SU-DHL-6 (cell line): ENCODE results near the gene MOGAT3.

ENCODE experiments used
- H2AFZ ChIP-seq: fragments of 200-600 bp; sonication (generic); 2 replicates; pipeline ENCODE4 v1.6.1; 2014; ENCODE audit warnings: low read depth, mild to moderate bottlenecking, moderate library complexity, mixed read lengths, antibody characterized with exemption, low read length; ENCODE audit not compliant: severe bottlenecking
- H3F3A ChIP-seq: fragments of 200-600 bp; shearing (Covaris generic); 2 replicates; pipeline ENCODE4 v1.6.0; 2016; ENCODE audit warnings: antibody characterized with exemption, mild to moderate bottlenecking; ENCODE audit not compliant: insufficient read depth
- H3K27ac ChIP-seq: fragments of 200-600 bp; sonication (generic); 2 replicates; pipeline ENCODE4 v1.5.1; 2016; ENCODE audit warnings: low read depth, mild to moderate bottlenecking, low read length, moderate library complexity, mixed read lengths
- H3K27me3 ChIP-seq: fragments of 200-600 bp; sonication (generic), shearing (Covaris generic); 2 replicates; pipeline ENCODE4 v1.6.0; 2014; ENCODE audit warnings: mild to moderate bottlenecking, low read length
- H3K36me3 ChIP-seq: fragments of 200-600 bp; sonication (generic); 2 replicates; pipeline ENCODE4 v1.6.1; 2014; ENCODE audit warnings: mild to moderate bottlenecking, low read length, mixed read lengths
- H3K4me2 ChIP-seq: fragments of 300-600, 200-600 bp; shearing (Covaris generic), sonication (generic); 2 replicates; pipeline ENCODE4 v1.6.0; 2014; ENCODE audit warnings: low read length, low read depth, mild to moderate bottlenecking; ENCODE audit not compliant: poor library complexity, severe bottlenecking
- H3K4me3 ChIP-seq: fragments of 200-600 bp; sonication (generic); 2 replicates; pipeline ENCODE4 v1.5.1; 2014; ENCODE audit warnings: antibody characterized with exemption, low read length, mild to moderate bottlenecking, mixed read lengths; ENCODE audit not compliant: insufficient read depth, poor library complexity, severe bottlenecking
- H3K79me2 ChIP-seq: fragments of 200-600 bp; sonication (generic); 2 replicates; pipeline ENCODE4 v1.6.1; 2014; ENCODE audit warnings: mild to moderate bottlenecking, low read length, moderate library complexity; ENCODE audit not compliant: insufficient read depth
- H3K9ac ChIP-seq: fragments of 200-600 bp; sonication (generic); 2 replicates; pipeline ENCODE4 v1.7.0; 2014; ENCODE audit warnings: mild to moderate bottlenecking, low read length
- H3K9me2 ChIP-seq: fragments of 200-600 bp; sonication (generic); replicated peaks from 2 replicates; pipeline ENCODE4 v1.6.1; 2014; ENCODE audit warnings: low read length; ENCODE audit not compliant: insufficient read depth
- H3K9me3 ChIP-seq: fragments of 200-600 bp; sonication (generic); 2 replicates; pipeline ENCODE4 v1.6.1; 2014; ENCODE audit warnings: low read length, mixed read lengths; ENCODE audit not compliant: insufficient read depth
- H4K20me1 ChIP-seq: fragments of 200-600 bp; sonication (generic); 2 replicates; pipeline ENCODE4 v1.6.1; 2014; ENCODE audit warnings: low read depth, mild to moderate bottlenecking, antibody characterized with exemption, low read length, moderate library complexity, mixed read lengths
- EZH2phosphoT487 ChIP-seq: fragments of 200-600 bp; sonication (generic), shearing (Covaris generic); conservative IDR thresholded peaks from 2 replicates; pipeline ENCODE4 v1.6.1; 2018; ENCODE audit warnings: mild to moderate bottlenecking, antibody characterized with exemption, low read length, moderate library complexity, mixed read lengths
- TF ChIP-seq, protein P1 (sequence below): fragments of 200-600 bp; sonication (generic); IDR thresholded peaks from one replicate; pipeline ENCODE4 v1.5.1; 2017; ENCODE audit warnings: antibody characterized with exemption, mild to moderate bottlenecking, low read length, moderate library complexity; ENCODE audit not compliant: insufficient read depth, poor library complexity, severe bottlenecking

The MOGAT3 gene

DNA sequence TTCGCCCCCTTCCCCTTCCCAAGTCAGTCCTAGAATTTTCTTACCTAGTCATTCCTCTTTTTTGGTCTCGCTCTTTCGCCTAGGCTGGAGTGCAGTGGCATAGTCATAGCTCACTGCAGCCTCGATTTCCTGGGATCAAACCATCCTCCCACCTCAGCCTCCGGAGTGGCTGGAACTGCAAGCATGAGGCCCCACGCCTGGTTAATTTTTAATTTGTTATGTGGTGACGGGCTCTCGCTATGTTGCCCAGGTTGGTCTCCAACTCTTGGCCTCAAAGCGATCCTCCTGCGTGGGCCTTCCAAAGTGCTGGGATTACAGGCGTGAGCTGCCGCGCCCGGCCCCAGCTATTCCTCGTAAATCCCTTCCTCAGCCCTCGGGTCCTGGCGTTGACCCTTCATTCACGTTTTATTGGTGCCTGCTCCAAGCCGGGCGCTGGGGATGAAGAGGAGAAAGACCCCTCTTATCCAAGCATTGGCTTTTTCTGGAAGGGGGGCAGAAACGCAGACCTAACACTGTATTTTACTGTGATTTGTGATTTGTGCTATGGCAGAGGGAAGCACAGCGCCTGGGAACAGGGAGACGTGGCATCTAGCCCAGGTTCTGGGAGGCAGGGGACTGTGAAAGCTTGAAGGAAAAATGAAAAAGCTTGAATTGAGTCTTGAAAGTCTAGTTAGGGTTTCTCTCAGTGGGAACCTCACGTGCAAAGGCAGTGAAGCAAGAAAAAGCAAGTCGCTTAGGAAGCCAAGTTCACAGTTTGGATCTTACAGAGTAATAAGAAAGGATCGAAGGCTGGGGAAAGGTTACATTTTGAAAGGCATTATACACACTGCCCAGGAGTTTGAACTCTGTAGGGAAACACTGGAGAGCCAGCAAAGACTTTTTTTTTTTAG is 17.6 kb upstream of the MOGAT3 start:
- Histone ChIP-seq H3K9ac (peak overlapping the region; percentile 70), H3K36me3 (no peaks in the 10 kb centered on the region), H3K9me3 (no peaks in the 10 kb centered on the region), H3F3A (no peaks in the 10 kb centered on the region), H3K27me3 (no peaks in the 10 kb centered on the region), H3K4me2 (peak overlapping the region; percentile 81), H3K79me2 (peaks cover 9% of the 10 kb centered on the region), H2AFZ (peak overlapping the region; percentile 32), H3K4me3 (peak overlapping the region; percentile 72), H3K27ac (no peak overlapping the region), H3K9me2 (no peaks in the 10 kb centered on the region), H4K20me1 (no peaks in the 10 kb centered on the region)
- TF ChIP-seq, protein P1, sequence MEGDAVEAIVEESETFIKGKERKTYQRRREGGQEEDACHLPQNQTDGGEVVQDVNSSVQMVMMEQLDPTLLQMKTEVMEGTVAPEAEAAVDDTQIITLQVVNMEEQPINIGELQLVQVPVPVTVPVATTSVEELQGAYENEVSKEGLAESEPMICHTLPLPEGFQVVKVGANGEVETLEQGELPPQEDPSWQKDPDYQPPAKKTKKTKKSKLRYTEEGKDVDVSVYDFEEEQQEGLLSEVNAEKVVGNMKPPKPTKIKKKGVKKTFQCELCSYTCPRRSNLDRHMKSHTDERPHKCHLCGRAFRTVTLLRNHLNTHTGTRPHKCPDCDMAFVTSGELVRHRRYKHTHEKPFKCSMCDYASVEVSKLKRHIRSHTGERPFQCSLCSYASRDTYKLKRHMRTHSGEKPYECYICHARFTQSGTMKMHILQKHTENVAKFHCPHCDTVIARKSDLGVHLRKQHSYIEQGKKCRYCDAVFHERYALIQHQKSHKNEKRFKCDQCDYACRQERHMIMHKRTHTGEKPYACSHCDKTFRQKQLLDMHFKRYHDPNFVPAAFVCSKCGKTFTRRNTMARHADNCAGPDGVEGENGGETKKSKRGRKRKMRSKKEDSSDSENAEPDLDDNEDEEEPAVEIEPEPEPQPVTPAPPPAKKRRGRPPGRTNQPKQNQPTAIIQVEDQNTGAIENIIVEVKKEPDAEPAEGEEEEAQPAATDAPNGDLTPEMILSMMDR: no peak
- no peak for TF ChIP-seq EZH2phosphoT487

DNA sequence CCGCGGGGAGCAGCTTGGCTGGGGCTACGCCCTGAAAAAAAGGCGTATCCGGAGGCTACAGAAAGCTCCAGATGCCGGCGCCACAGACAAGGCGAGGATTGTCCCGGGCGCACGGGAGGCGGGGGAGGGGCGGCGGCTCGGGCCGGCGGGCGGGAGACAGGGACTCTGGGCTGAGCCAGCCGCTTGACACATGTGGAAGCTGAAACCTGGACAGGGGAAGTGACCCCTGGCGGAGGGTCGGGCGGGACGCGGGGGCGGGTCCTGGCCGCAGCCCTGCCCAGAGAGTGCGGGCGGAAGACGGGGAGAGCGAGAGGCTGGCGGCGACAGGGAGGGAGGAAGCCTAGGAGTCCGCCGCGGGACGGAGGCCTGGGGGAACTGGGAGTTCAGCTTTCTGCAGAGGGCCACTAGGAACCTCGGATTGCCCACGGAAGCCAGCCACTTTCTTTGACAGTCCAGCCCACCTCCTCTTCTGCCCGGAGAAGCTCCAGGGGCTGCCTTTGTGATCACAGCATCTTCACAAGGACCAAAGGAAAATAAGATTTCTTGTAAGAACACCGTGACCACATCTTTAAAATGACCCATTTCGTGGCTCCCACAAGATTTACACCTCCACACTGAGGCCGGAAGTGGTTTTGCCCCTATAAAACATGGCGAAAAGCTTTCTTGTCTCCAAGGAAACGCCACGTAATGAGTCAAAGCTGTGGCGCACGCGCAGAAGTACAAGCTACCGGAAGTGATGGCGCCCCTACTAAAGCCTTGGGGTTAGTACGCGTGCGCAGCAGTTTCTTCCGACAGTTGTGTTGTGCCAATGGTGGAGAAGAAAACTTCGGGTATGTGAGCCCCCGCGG is 16.8 kb upstream of the MOGAT3 start, which contains the start of the genes PLOD3 and ZNHIT1:
PLOD3 (minus strand) TSS at position 194 of the 848 bp plus-strand sequence. CDS start 307 bp downstream, outside the sequence.
ZNHIT1 (plus strand) TSS at position 778 of the 848 bp plus-strand sequence; CDS start at position 809, 31 bp downstream.
- peak within 1 kb of the TSS; percentile 31 for H3K27ac ChIP-seq
- peak within 1 kb of the TSS; percentile 81 for H3K4me2 ChIP-seq
- peaks cover 9% of the 10 kb centered on the region for H3K79me2 ChIP-seq
- H3K27me3 ChIP-seq: no peaks in the 10 kb centered on the region
- H3K9ac ChIP-seq: peak within 1 kb of the TSS; percentile 70
- no peaks in the 10 kb centered on the region for H3K9me3 ChIP-seq
- H2AFZ ChIP-seq: peak within 1 kb of the TSS; percentile 86
- no peak for TF ChIP-seq EZH2phosphoT487
- TF ChIP-seq, protein P1: no peak
- H3F3A ChIP-seq: no peaks in the 10 kb centered on the region
- H3K4me3 ChIP-seq: peak within 1 kb of the TSS; percentile 72
- no peaks in the 10 kb centered on the region for H4K20me1 ChIP-seq
- H3K36me3 ChIP-seq: no peaks in the 10 kb centered on the region
- H3K9me2 ChIP-seq: no peaks in the 10 kb centered on the region

DNA sequence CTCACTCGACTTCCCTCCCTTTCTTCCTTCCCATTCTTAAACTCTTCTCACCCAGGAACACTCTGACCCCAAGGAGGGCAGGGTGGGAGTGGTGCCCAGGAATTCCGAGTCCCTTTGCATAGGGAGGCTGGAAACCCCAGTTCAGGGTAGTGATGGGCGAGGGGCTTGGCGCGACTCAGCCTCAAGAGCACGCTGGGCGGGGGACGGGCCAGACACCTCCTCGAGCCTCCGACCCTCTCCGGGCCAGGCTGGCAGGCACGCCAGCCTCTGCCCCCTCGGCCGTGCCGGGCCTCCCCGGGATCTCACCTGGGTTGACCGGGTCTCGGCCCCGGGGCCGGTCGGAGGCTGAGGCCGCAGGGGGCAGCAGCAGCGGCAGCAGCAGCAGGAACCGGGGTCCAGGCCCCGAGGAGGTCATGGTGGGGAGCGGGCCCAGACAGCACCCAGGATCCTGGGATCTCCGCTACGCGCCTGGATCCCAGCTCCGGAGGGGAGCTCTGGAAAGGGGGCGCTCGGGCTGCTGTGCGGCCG is 16.1 kb upstream of the MOGAT3 start:
- TF ChIP-seq, protein P1: no peak
- TF ChIP-seq EZH2phosphoT487: no peak

More for the DNA sequence above, 16.1 kb upstream of the MOGAT3 start:
- H3K79me2 ChIP-seq: peaks cover 9% of the 10 kb centered on the region
- H2AFZ ChIP-seq: peak overlapping the region; percentile 86
- H3K27me3 ChIP-seq: no peaks in the 10 kb centered on the region
- H3K4me3 ChIP-seq: peak overlapping the region; percentile 72
- H3K9me3 ChIP-seq: no peaks in the 10 kb centered on the region
- peak overlapping the region; percentile 70 for H3K9ac ChIP-seq
- H3K27ac ChIP-seq: no peak overlapping the region
- peak overlapping the region; percentile 81 for H3K4me2 ChIP-seq
- no peaks in the 10 kb centered on the region for H4K20me1 ChIP-seq
- H3F3A ChIP-seq: no peaks in the 10 kb centered on the region
- no peaks in the 10 kb centered on the region for H3K9me2 ChIP-seq
- H3K36me3 ChIP-seq: no peaks in the 10 kb centered on the region
